Stimulated activated CD4-positive, alpha-beta T cell treated with anti-CD3 and anti-CD28 coated beads, Interleukin-12 subunit alpha, Interleukin-12 subunit beta, amount 100 ng/mL, for 48 hours (primary cell): ENCODE data around the gene CCDC30.
"Not testable (repeated sequence)": the region's sequence is repeated elsewhere in the genome, so short reads cannot be mapped to it uniquely, and the experiment has no call there.

Experiments
- DNase-seq, 3 donors: peaks; one replicate each; pipeline ENCODE4 v3.0.0-alpha.2; 2020; ENCODE audit warnings: low read depth in 2 of 3, low spot score in 1 of 3

Gene CCDC30

GRCh38 chr1:42450061-42450460 lies 13.0 kb upstream of the CCDC30 start:
- no peak for DNase-seq

- DNase-seq, result no peak
Observed at GRCh38 chr1:42453386-42453785, 9.7 kb upstream of the CCDC30 start.

GRCh38 chr1:42454403-42454802 lies 8.7 kb upstream of the CCDC30 start:
- no peak for DNase-seq

- DNase-seq, result peak; percentile 86 to 92 (median 89)
Observed at GRCh38 chr1:42456010-42456753, 6.9 kb upstream of the CCDC30 start, which contains the start of the genes PPCS and ZMYND12. PPCS (plus strand) TSS chr1:42456543; CDS start chr1:42456566, 23 bp downstream. ZMYND12 (minus strand) TSS chr1:42456022; CDS start chr1:42455997, 25 bp downstream.

- peak; percentile 31 to 43 (median 34) for DNase-seq
Observed at GRCh38 chr1:42456754-42457089, 6.4 kb upstream of the CCDC30 start.

- DNase-seq, result no peak
Observed at GRCh38 chr1:42461196-42461595, 1.9 kb upstream of the CCDC30 start.

- DNase-seq, result no peak
Observed at GRCh38 chr1:42463921-42464320, 835 bp downstream of the CCDC30 start.

- DNase-seq, result no peak
Observed at GRCh38 chr1:42466030-42466429, 2.9 kb downstream of the CCDC30 start.

- no peak for DNase-seq
Observed at GRCh38 chr1:42469727-42470126, 6.6 kb downstream of the CCDC30 start.

- no peak for DNase-seq
Observed at GRCh38 chr1:42476605-42477004, 13.5 kb downstream of the CCDC30 start.

- not testable (repeated sequence) for DNase-seq
Observed at GRCh38 chr1:42477354-42477753, 14.3 kb downstream of the CCDC30 start.

- no peak for DNase-seq
Observed at GRCh38 chr1:42477775-42478174, 14.7 kb downstream of the CCDC30 start.

GRCh38 chr1:42479621-42480020 lies 16.5 kb downstream of the CCDC30 start:
- DNase-seq, result no peak

GRCh38 chr1:42480921-42481320 lies 17.8 kb downstream of the CCDC30 start:
- no peak for DNase-seq

- DNase-seq, result no peak
Observed at GRCh38 chr1:42482635-42483153, 19.6 kb downstream of the CCDC30 start.

GRCh38 chr1:42484382-42484781 lies 21.3 kb downstream of the CCDC30 start:
- DNase-seq, result no peak

- no peak for DNase-seq
Observed at GRCh38 chr1:42490237-42490636, 27.2 kb downstream of the CCDC30 start.

- DNase-seq, result not testable (repeated sequence)
Observed at GRCh38 chr1:42502031-42502430, 38.9 kb downstream of the CCDC30 start.

- no peak for DNase-seq
Observed at GRCh38 chr1:42504535-42505128, 41.5 kb downstream of the CCDC30 start.

GRCh38 chr1:42506576-42506975 lies 43.5 kb downstream of the CCDC30 start:
- no peak for DNase-seq

GRCh38 chr1:42511581-42512155 lies 48.6 kb downstream of the CCDC30 start:
- not testable (repeated sequence) for DNase-seq

GRCh38 chr1:42518908-42519307 lies 55.8 kb downstream of the CCDC30 start:
- no peak for DNase-seq
